SK-N-SH (cell line): Measurements from ENCODE around the gene TBX19. TPM values are rescaled to one million over a fixed set of nuclear protein-coding genes. Genes with fewer than 3 reads are reported as not detected.
A peak's percentile ranks its signal among the peaks of the same experiment; 100 is the strongest.

Experiments used
- CTCF ChIA-PET: fragments of 300-600, 350-600 bp; formaldehyde crosslinking; extraction: SDS; loops from one replicate; lab custom pipeline; 2021; lab: Yijun Ruan, JAX
- POLR2A ChIA-PET: fragments of 350-600 bp; sonication (Branson Sonifier 250); formaldehyde crosslinking; extraction: SDS; loops from one replicate; lab custom pipeline; 2020; ENCODE audit warnings: antibody characterized with exemption, inconsistent platforms; lab: Yijun Ruan, JAX
- DNase-seq: peaks from one replicate; pipeline ENCODE4 v3.0.0; 2012
- H2AFZ ChIP-seq: fragments of 200-600 bp; sonication (generic); 2 replicates; pipeline ENCODE4 v1.8.1; 2016; ENCODE audit warnings: antibody characterized with exemption, mild to moderate bottlenecking, low read depth
- H3F3A ChIP-seq: fragments of 200-600 bp; sonication (generic); replicated peaks from 2 replicates; pipeline ENCODE3; 2016; ENCODE audit warnings: antibody characterized with exemption, mild to moderate bottlenecking; ENCODE audit not compliant: insufficient read depth
- H3K27ac ChIP-seq, 2 experiments: fragments of 200-500 bp in 1 of 2; fragments of 200-600 bp in 1 of 2; sonication (Bioruptor generic) in 1 of 2; sonication (generic), shearing (Covaris generic) in 1 of 2; 2 replicates each; pipeline versions ENCODE4 v1.5.1 to v1.6.1; 2014 to 2016; ENCODE audit warnings: low read depth in 2 of 2, inconsistent platforms in 1 of 2, low read length in 1 of 2, mild to moderate bottlenecking in 1 of 2, mixed read lengths in 1 of 2
- H3K27me3 ChIP-seq: fragments of 200-600 bp; sonication (generic), shearing (Covaris generic); 2 replicates; pipeline ENCODE4 v1.6.1; 2016; ENCODE audit warnings: mixed run types; ENCODE audit not compliant: insufficient read depth
- H3K36me3 ChIP-seq, 2 experiments: fragments of 200-500 bp in 1 of 2; fragments of 200-600 bp in 1 of 2; sonication (Bioruptor generic) in 1 of 2; sonication (generic) in 1 of 2; replicated peaks in 1 of 2; 2 replicates each; pipeline versions ENCODE3 to v1.5.1; 2014 to 2016; ENCODE audit warnings: low read length in 1 of 2, mild to moderate bottlenecking in 1 of 2; ENCODE audit not compliant: insufficient read depth in 2 of 2, control insufficient read depth in 1 of 2
- H3K4me1 ChIP-seq, 2 experiments: fragments of 200-500 bp in 1 of 2; fragments of 200-600 bp in 1 of 2; sonication (Bioruptor generic) in 1 of 2; sonication (generic), shearing (Covaris generic) in 1 of 2; 2 replicates each; pipeline versions ENCODE4 v1.5.1 to v1.6.1; 2014 to 2016; ENCODE audit warnings: low read depth in 1 of 2, low read length in 1 of 2, mixed run types in 1 of 2; ENCODE audit not compliant: insufficient read depth in 2 of 2, control insufficient read depth in 1 of 2
- H3K4me2 ChIP-seq: fragments of 200-600 bp; sonication (generic), shearing (Covaris generic); 2 replicates; pipeline ENCODE4 v1.6.1; 2017; ENCODE audit warnings: mixed run types
- H3K4me3 ChIP-seq, 2 experiments: fragments of 200-500 bp in 1 of 2; fragments of 200-600 bp in 1 of 2; sonication (Bioruptor generic) in 1 of 2; sonication (generic), shearing (Covaris generic) in 1 of 2; 2 replicates each; pipeline versions ENCODE4 v1.5.1 to v1.8.1; 2014 to 2016; ENCODE audit warnings: low read depth in 2 of 2, inconsistent platforms in 1 of 2, low read length in 1 of 2, mild to moderate bottlenecking in 1 of 2, mixed read lengths in 1 of 2, moderate library complexity in 1 of 2
- H3K79me2 ChIP-seq: fragments of 200-600 bp; sonication (generic); 2 replicates; pipeline ENCODE4 v1.8.1; 2017; ENCODE audit warnings: mild to moderate bottlenecking; ENCODE audit not compliant: insufficient read depth
- H3K9ac ChIP-seq: fragments of 200-600 bp; sonication (generic); 2 replicates; pipeline ENCODE4 v1.6.1; 2017; ENCODE audit warnings: mixed run types
- H3K9me2 ChIP-seq: fragments of 200-600 bp; sonication (generic); 2 replicates; pipeline ENCODE4 v1.6.1; 2017; ENCODE audit warnings: mixed run types
- H3K9me3 ChIP-seq: fragments of 200-600 bp; sonication (generic); 2 replicates; pipeline ENCODE4 v1.6.1; 2017; ENCODE audit warnings: mixed run types, mild to moderate bottlenecking, moderate library complexity
- H4K20me1 ChIP-seq: fragments of 200-600 bp; sonication (generic); 2 replicates; pipeline ENCODE4 v1.6.1; 2017; ENCODE audit warnings: mild to moderate bottlenecking, mixed run types; ENCODE audit not compliant: insufficient read depth
- CHD2 ChIP-seq: fragments of 150-350 bp; IDR thresholded peaks from 2 replicates; pipeline ENCODE4 v1.6.1; 2018; ENCODE audit warnings: low read length; ENCODE audit not compliant: partially characterized antibody
- FOSL2 ChIP-seq: IDR thresholded peaks from 2 replicates; pipeline ENCODE4 v1.4.0; 2012; ENCODE audit warnings: low read depth, mild to moderate bottlenecking, moderate library complexity, borderline replicate concordance
- FOXJ3 ChIP-seq: sonication (generic); formaldehyde crosslinking; IDR thresholded peaks from 2 replicates; pipeline ENCODE4 v1.5.1; 2020; ENCODE audit warnings: mild to moderate bottlenecking, missing genetic modification reagents
- GABPA ChIP-seq: IDR thresholded peaks from 2 replicates; pipeline ENCODE4 v1.4.0; 2012; ENCODE audit warnings: low read depth, mild to moderate bottlenecking
- GATA2 ChIP-seq: sonication (generic); formaldehyde crosslinking; IDR thresholded peaks from 2 replicates; pipeline ENCODE4 v1.5.0; 2020; ENCODE audit warnings: mild to moderate bottlenecking, missing genetic modification reagents
- JUND ChIP-seq: IDR thresholded peaks from 2 replicates; pipeline ENCODE4 v1.4.0; 2012
- PBX3 ChIP-seq: IDR thresholded peaks from 2 replicates; pipeline ENCODE4; 2012
- RXRA ChIP-seq: IDR thresholded peaks from 2 replicates; pipeline ENCODE4 v1.4.0; 2012; ENCODE audit warnings: low read depth, mild to moderate bottlenecking, borderline replicate concordance
- TCF12 ChIP-seq: IDR thresholded peaks from 2 replicates; pipeline ENCODE4 v1.4.0; 2012
- TEAD4 ChIP-seq: IDR thresholded peaks from 2 replicates; pipeline ENCODE4 v1.4.0; 2012; ENCODE audit warnings: mild to moderate bottlenecking, borderline replicate concordance; ENCODE audit not compliant: insufficient read depth
- YY1 ChIP-seq: IDR thresholded peaks from 2 replicates; pipeline ENCODE4 v1.4.0; 2012; ENCODE audit warnings: low read depth, mild to moderate bottlenecking
- ZBTB33 ChIP-seq: IDR thresholded peaks from 2 replicates; pipeline ENCODE4 v1.4.0; 2012; ENCODE audit warnings: low read depth, borderline replicate concordance
- WGBS: methylation state at CpG from one replicate; pipeline ENCODE4 v1.1.6; 2017; ENCODE audit warnings: low lambda C conversion rate; 5-methylcytosine and 5-hydroxymethylcytosine counted together
- polyA plus RNA-seq, 3 experiments: library from polyadenylated mRNA; depleted of rRNA; stranded (reverse); fragments of >200 nt; gene quantifications; 2 replicates each; pipeline ENCODE4 v1.2.3, GENCODE V29; 2012
- TF ChIP-seq, protein P1 (sequence below): fragments of 150-350 bp; IDR thresholded peaks from 2 replicates; pipeline ENCODE4 v1.6.1; 2016; ENCODE audit warnings: mild to moderate bottlenecking, low read depth, low read length

Gene TBX19
- polyA plus RNA-seq, 1 of the 3 experiments (the other 2 are of a cell fraction): 2.7 TPM

- ChIA-PET CTCF (no interaction called here), POLR2A (no interaction called here)
- H3K27me3 ChIP-seq: no peaks in the 10 kb centered on the region
- no peaks in the 10 kb centered on the region for H4K20me1 ChIP-seq
- peaks cover 5 to 17% of the 10 kb centered on the region in 2 experiments; a peak in 2 of 4 replicates for H3K4me1 ChIP-seq
- TF ChIP-seq GATA2 (CRISPR knock-in tag) (no peak), JUND (peak; percentile 32), FOSL2 (peak; percentile 45; the same call in 1 of the 2 replicates), TEAD4 (peak; percentile 48; the same call in 1 of the 2 replicates), YY1 (no peak), TCF12 (peak; percentile 47; the same call in 1 of the 2 replicates), CHD2 (no peak)
- peak overlapping the region; percentile 62 for H3K4me2 ChIP-seq
- 0 out of 2 replicates have a peak, but pooled peaks cover 9% of the 10 kb centered on the region for H3K9me3 ChIP-seq
- 39% methylated on average over 2 of the region's 2 CpGs for WGBS
- no peaks in the 10 kb centered on the region for H3K9me2 ChIP-seq
- peak overlapping the region; percentile 82 to 85; a peak in 3 of 4 replicates for H3K27ac ChIP-seq
- H3K36me3 ChIP-seq: peaks cover 3 to 10% of the 10 kb centered on the region in 2 experiments
- peak overlapping the region; percentile 64; the same call in 1 of the 2 replicates for H2AFZ ChIP-seq
- H3K9ac ChIP-seq: 0 out of 2 replicates have a peak overlapping the region, but pooled peaks have one; percentile 30
- H3K79me2 ChIP-seq: peaks cover 23% of the 10 kb centered on the region; the same call in 1 of the 2 replicates
- peak overlapping the region in 1 of 2 experiments; percentile 14; a peak in 1 of 4 replicates for H3K4me3 ChIP-seq
- no peak for DNase-seq
- peaks cover 22% of the 10 kb centered on the region for H3F3A ChIP-seq
Observed at GRCh38 chr1:168261390-168261789, 19.3 kb upstream of the TBX19 start.

- Histone ChIP-seq H3K36me3 (peaks cover 0 to 8% of the 10 kb centered on the region in 2 experiments), H3F3A (peaks cover 22% of the 10 kb centered on the region), H3K27me3 (no peaks in the 10 kb centered on the region), H3K9ac (no peak overlapping the region), H3K79me2 (peaks cover 16% of the 10 kb centered on the region; the same call in 1 of the 2 replicates), H3K4me1 (peaks cover 5 to 23% of the 10 kb centered on the region in 2 experiments; a peak in 2 of 4 replicates), H3K27ac (no peak overlapping the region), H3K4me3 (no peak overlapping the region), H3K9me3 (no peaks in the 10 kb centered on the region), H3K4me2 (no peak overlapping the region), H4K20me1 (no peaks in the 10 kb centered on the region), H2AFZ (no peak overlapping the region), H3K9me2 (no peaks in the 10 kb centered on the region)
- CTCF ChIA-PET: no interaction called here
- DNase-seq: no peak
- 91% methylated on average over 4 of the region's 4 CpGs for WGBS
- POLR2A ChIA-PET: no interaction called here
- TF ChIP-seq RXRA (no peak), FOXJ3 (no peak)
- TF ChIP-seq, all 33 proteins: peak for 0
Observed at GRCh38 chr1:168263130-168263529, 17.5 kb upstream of the TBX19 start.

- Histone ChIP-seq H3K9ac (no peak overlapping the region), H3K36me3 (peaks cover 0 to 5% of the 10 kb centered on the region in 2 experiments), H3K4me3 (no peak overlapping the region), H3K27ac (no peak overlapping the region)
- ChIA-PET POLR2A (no interaction called here), CTCF (no interaction called here)
- DNase-seq: no peak
- TF ChIP-seq PBX3: no peak
- TF ChIP-seq, protein P1, sequence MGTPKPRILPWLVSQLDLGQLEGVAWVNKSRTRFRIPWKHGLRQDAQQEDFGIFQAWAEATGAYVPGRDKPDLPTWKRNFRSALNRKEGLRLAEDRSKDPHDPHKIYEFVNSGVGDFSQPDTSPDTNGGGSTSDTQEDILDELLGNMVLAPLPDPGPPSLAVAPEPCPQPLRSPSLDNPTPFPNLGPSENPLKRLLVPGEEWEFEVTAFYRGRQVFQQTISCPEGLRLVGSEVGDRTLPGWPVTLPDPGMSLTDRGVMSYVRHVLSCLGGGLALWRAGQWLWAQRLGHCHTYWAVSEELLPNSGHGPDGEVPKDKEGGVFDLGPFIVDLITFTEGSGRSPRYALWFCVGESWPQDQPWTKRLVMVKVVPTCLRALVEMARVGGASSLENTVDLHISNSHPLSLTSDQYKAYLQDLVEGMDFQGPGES: no peak
- TF ChIP-seq TEAD4: no peak
- TF ChIP-seq FOSL2: no peak
- TF ChIP-seq TCF12: no peak
- TF ChIP-seq GABPA: no peak
- no peak for TF ChIP-seq ZBTB33
- TF ChIP-seq, all 33 proteins: peak for 0
- Histone ChIP-seq H3K4me1 (peaks cover 5 to 23% of the 10 kb centered on the region in 2 experiments; a peak in 2 of 4 replicates), H3K9me3 (no peaks in the 10 kb centered on the region), H3K4me2 (no peak overlapping the region), H4K20me1 (no peaks in the 10 kb centered on the region), H3K27me3 (no peaks in the 10 kb centered on the region), H3K79me2 (peaks cover 6% of the 10 kb centered on the region; the same call in 1 of the 2 replicates), H2AFZ (no peak overlapping the region), H3K9me2 (no peaks in the 10 kb centered on the region), H3F3A (peaks cover 22% of the 10 kb centered on the region)
- WGBS: 96% methylated on average over 6 of the region's 7 CpGs
Observed at GRCh38 chr1:168264296-168264695, 16.4 kb upstream of the TBX19 start.
